ENCODE data around the gene NCKAP5L. TPM values are rescaled to one million over a fixed set of nuclear protein-coding genes. Genes with fewer than 3 reads are reported as not detected.
"Not testable (repeated sequence)": the region's sequence is repeated elsewhere in the genome, so short reads cannot be mapped to it uniquely, and the experiment has no call there.

The NCKAP5L gene
- total RNA-seq, 2 experiments from 2014 or later, result 2.8 TPM

GRCh38 chr12:49855890-49856289 lies 27.7 kb upstream of the NCKAP5L start:
- H3K27me3 Mint-ChIP-seq (ENCODE audit: low read depth); H3K27ac Mint-ChIP-seq; H3K4me1 Mint-ChIP-seq (ENCODE audit: low read depth); H3K9me3 Mint-ChIP-seq; H3K4me3 Mint-ChIP-seq; intact Hi-C loops (cut with micrococcal nuclease); DNase-seq; H3K36me3 Mint-ChIP-seq (ENCODE audit: low read depth): not testable (repeated sequence)
- CTCF ChIA-PET, result interaction anchor here (0.7 to 1.3 kb wide), 3 partner anchors 11 to 751 kb away, joined by 3 to 5 read pairs (median 3); no protein-coding TSS in a partner anchor

- CTCF ChIA-PET, result interaction anchor here (0.7 to 1.3 kb wide), 3 partner anchors 12 to 92 kb away, joined by 3 to 5 read pairs (median 3); no protein-coding TSS in a partner anchor
- no peak for DNase-seq
- Mint-ChIP-seq H3K9me3 (peaks cover 2% of the 10 kb centered on the region), H3K4me1 (ENCODE audit: low read depth) (peaks cover 3% of the 10 kb centered on the region), H3K4me3 (no peak overlapping the region), H3K27ac (no peak overlapping the region), H3K36me3 (ENCODE audit: low read depth) (no peaks in the 10 kb centered on the region), H3K27me3 (ENCODE audit: low read depth) (no peaks in the 10 kb centered on the region)
- intact Hi-C loops (cut with micrococcal nuclease), result no loop called here
These were observed 26.8 kb upstream of the NCKAP5L start for GRCh38 chr12:49854976-49855375.

- Mint-ChIP-seq H3K27ac (no peak overlapping the region), H3K36me3 (ENCODE audit: low read depth) (no peaks in the 10 kb centered on the region), H3K4me3 (no peak overlapping the region), H3K27me3 (ENCODE audit: low read depth) (no peaks in the 10 kb centered on the region), H3K4me1 (ENCODE audit: low read depth) (peaks cover 3% of the 10 kb centered on the region), H3K9me3 (no peaks in the 10 kb centered on the region)
- intact Hi-C loops (cut with micrococcal nuclease), result no loop called here
- DNase-seq, result no peak
- CTCF ChIA-PET, result no interaction called here
These were observed 25.5 kb upstream of the NCKAP5L start for GRCh38 chr12:49853671-49854070.

GRCh38 chr12:49847161-49847560 lies 18.9 kb upstream of the NCKAP5L start:
- no peaks in the 10 kb centered on the region for H3K36me3 Mint-ChIP-seq (ENCODE audit: low read depth)
- intact Hi-C loops (cut with micrococcal nuclease), result no loop called here
- no peaks in the 10 kb centered on the region for H3K27me3 Mint-ChIP-seq (ENCODE audit: low read depth)
- no peak overlapping the region for H3K27ac Mint-ChIP-seq
- DNase-seq, result no peak
- no peak overlapping the region for H3K4me3 Mint-ChIP-seq
- no peaks in the 10 kb centered on the region for H3K9me3 Mint-ChIP-seq
- peaks cover 24% of the 10 kb centered on the region for H3K4me1 Mint-ChIP-seq (ENCODE audit: low read depth)
- CTCF ChIA-PET, result interaction anchor here (1.0 to 2.3 kb wide), 7 partner anchors 15 to 120 kb away, joined by 3 to 12 read pairs (median 4); partner anchors contain the start of gene TMBIM6

GRCh38 chr12:49846032-49846431 lies 17.8 kb upstream of the NCKAP5L start:
- H3K27ac Mint-ChIP-seq, result no peak overlapping the region
- peaks cover 33% of the 10 kb centered on the region for H3K4me1 Mint-ChIP-seq (ENCODE audit: low read depth)
- CTCF ChIA-PET, result interaction anchor here (1.0 to 2.2 kb wide), 3 partner anchors 14 to 121 kb away, joined by 3 to 7 read pairs (median 3); no protein-coding TSS in a partner anchor
- H3K4me3 Mint-ChIP-seq, result no peak overlapping the region
- no peaks in the 10 kb centered on the region for H3K27me3 Mint-ChIP-seq (ENCODE audit: low read depth)
- intact Hi-C loops (cut with micrococcal nuclease), result no loop called here
- no peaks in the 10 kb centered on the region for H3K9me3 Mint-ChIP-seq
- no peaks in the 10 kb centered on the region for H3K36me3 Mint-ChIP-seq (ENCODE audit: low read depth)
- DNase-seq, result no peak

- DNase-seq, result no peak
These were observed 15.7 kb upstream of the NCKAP5L start for GRCh38 chr12:49843876-49844437.

GRCh38 chr12:49843411-49843810 lies 15.2 kb upstream of the NCKAP5L start:
- Mint-ChIP-seq H3K27ac (peak overlapping the region; percentile 93), H3K36me3 (ENCODE audit: low read depth) (no peaks in the 10 kb centered on the region), H3K4me1 (ENCODE audit: low read depth) (peaks cover 34% of the 10 kb centered on the region), H3K27me3 (ENCODE audit: low read depth) (no peaks in the 10 kb centered on the region), H3K4me3 (peak overlapping the region; percentile 91), H3K9me3 (no peaks in the 10 kb centered on the region)
- CTCF ChIA-PET, result interaction anchor here (0.6 to 1.1 kb wide), 3 partner anchors 12 to 66 kb away, joined by 3 to 5 read pairs (median 3); no protein-coding TSS in a partner anchor
- intact Hi-C loops (cut with micrococcal nuclease), result loop anchor here (1.0 to 2.0 kb wide), 5 partner anchors 15 to 220 kb away; partner anchors contain the start of genes NCKAP5L, PRPF40B and RACGAP1
- no peak for DNase-seq

More at GRCh38 chr12:49843876-49844437, 15.7 kb upstream of the NCKAP5L start:
- H3K4me1 Mint-ChIP-seq (ENCODE audit: low read depth), result peaks cover 32% of the 10 kb centered on the region
- H3K27ac Mint-ChIP-seq, result peak overlapping the region; percentile 93
- H3K4me3 Mint-ChIP-seq, result peak overlapping the region; percentile 32
- intact Hi-C loops (cut with micrococcal nuclease), result loop anchor here (1.0 to 2.0 kb wide), 5 partner anchors 16 to 221 kb away; partner anchors contain the start of genes NCKAP5L, PRPF40B and RACGAP1
- no peaks in the 10 kb centered on the region for H3K9me3 Mint-ChIP-seq
- H3K27me3 Mint-ChIP-seq (ENCODE audit: low read depth), result no peaks in the 10 kb centered on the region
- H3K36me3 Mint-ChIP-seq (ENCODE audit: low read depth), result no peaks in the 10 kb centered on the region
- CTCF ChIA-PET, result interaction anchor here (1.1 kb wide), 1 partner anchor 67 kb away, joined by 3 read pairs; no protein-coding TSS in a partner anchor

GRCh38 chr12:49842519-49843352 lies 14.5 kb upstream of the NCKAP5L start, which contains the start of gene BCDIN3D:
TSS of gene BCDIN3D (minus strand) at chr12:49843106. CDS start at chr12:49843087, 19 bp downstream.
- H3K27me3 Mint-ChIP-seq (ENCODE audit: low read depth), result no peaks in the 10 kb centered on the region
- no peaks in the 10 kb centered on the region for H3K36me3 Mint-ChIP-seq (ENCODE audit: low read depth)
- H3K4me3 Mint-ChIP-seq, result peak within 1 kb of the TSS; percentile 91
- DNase-seq, result peak; percentile 97
- H3K4me1 Mint-ChIP-seq (ENCODE audit: low read depth), result peaks cover 34% of the 10 kb centered on the region
- intact Hi-C loops (cut with micrococcal nuclease), result loop anchor here (1.0 to 2.0 kb wide), 5 partner anchors 14 to 219 kb away; partner anchors contain the start of genes NCKAP5L, PRPF40B and RACGAP1
- no peaks in the 10 kb centered on the region for H3K9me3 Mint-ChIP-seq
- CTCF ChIA-PET, result interaction anchor here (0.6 to 1.1 kb wide), 3 partner anchors 13 to 65 kb away, joined by 3 to 5 read pairs (median 3); no protein-coding TSS in a partner anchor
- peak within 1 kb of the TSS; percentile 93 for H3K27ac Mint-ChIP-seq

GRCh38 chr12:49838973-49839633 lies 10.9 kb upstream of the NCKAP5L start:
- H3K27ac Mint-ChIP-seq, result no peak overlapping the region
- CTCF ChIA-PET, result interaction anchor here (0.6 to 6.8 kb wide), 17 partner anchors 11 to 558 kb away, joined by 3 to 46 read pairs (median 3); partner anchors contain the start of genes NCKAP5L and TMBIM6
- H3K4me3 Mint-ChIP-seq, result no peak overlapping the region
- DNase-seq, result peak; percentile 58
- intact Hi-C loops (cut with micrococcal nuclease), result loop anchor here (1.0 to 2.0 kb wide), 3 partner anchors 63 to 194 kb away; partner anchors contain the start of gene TMBIM6
- no peaks in the 10 kb centered on the region for H3K9me3 Mint-ChIP-seq
- peaks cover 1% of the 10 kb centered on the region for H3K36me3 Mint-ChIP-seq (ENCODE audit: low read depth)
- no peaks in the 10 kb centered on the region for H3K27me3 Mint-ChIP-seq (ENCODE audit: low read depth)
- H3K4me1 Mint-ChIP-seq (ENCODE audit: low read depth), result peaks cover 27% of the 10 kb centered on the region

- CTCF ChIA-PET, result interaction anchor here (1.8 kb wide), 1 partner anchor 55 kb away, joined by 11 read pairs; no protein-coding TSS in a partner anchor
- Mint-ChIP-seq H3K9me3 (no peaks in the 10 kb centered on the region), H3K27me3 (ENCODE audit: low read depth) (no peaks in the 10 kb centered on the region), H3K27ac (no peak overlapping the region), H3K4me1 (ENCODE audit: low read depth) (peaks cover 11% of the 10 kb centered on the region), H3K36me3 (ENCODE audit: low read depth) (peaks cover 1% of the 10 kb centered on the region), H3K4me3 (no peak overlapping the region)
- intact Hi-C loops (cut with micrococcal nuclease), result no loop called here
- no peak for DNase-seq
These were observed 4.7 kb upstream of the NCKAP5L start for GRCh38 chr12:49832836-49833421.

- DNase-seq, result no peak
- Mint-ChIP-seq H3K36me3 (ENCODE audit: low read depth) (no peaks in the 10 kb centered on the region), H3K9me3 (no peaks in the 10 kb centered on the region), H3K4me1 (ENCODE audit: low read depth) (peaks cover 20% of the 10 kb centered on the region), H3K4me3 (no peak overlapping the region), H3K27me3 (ENCODE audit: low read depth) (no peaks in the 10 kb centered on the region), H3K27ac (no peak overlapping the region)
- CTCF ChIA-PET, result interaction anchor here (1.0 to 1.8 kb wide), 2 partner anchors 15 to 54 kb away, joined by 3 to 11 read pairs; no protein-coding TSS in a partner anchor
- intact Hi-C loops (cut with micrococcal nuclease), result no loop called here
These were observed 3.5 kb upstream of the NCKAP5L start for GRCh38 chr12:49831717-49832116.

Measured in activated naive CD4-positive, alpha-beta T cell treated with anti-CD3 and anti-CD28 coated beads for 36 hours (primary cell).